GM12801 (cell line): Measurements from ENCODE around the gene ARSD.

Source experiments
- TF ChIP-seq, protein P1 (sequence below): IDR thresholded peaks from one replicate; pipeline ENCODE4 v1.5.1; 2011; ENCODE audit warnings: control low read depth; ENCODE audit not compliant: insufficient read length; ENCODE audit errors: extremely low read depth

ARSD gene

DNA sequence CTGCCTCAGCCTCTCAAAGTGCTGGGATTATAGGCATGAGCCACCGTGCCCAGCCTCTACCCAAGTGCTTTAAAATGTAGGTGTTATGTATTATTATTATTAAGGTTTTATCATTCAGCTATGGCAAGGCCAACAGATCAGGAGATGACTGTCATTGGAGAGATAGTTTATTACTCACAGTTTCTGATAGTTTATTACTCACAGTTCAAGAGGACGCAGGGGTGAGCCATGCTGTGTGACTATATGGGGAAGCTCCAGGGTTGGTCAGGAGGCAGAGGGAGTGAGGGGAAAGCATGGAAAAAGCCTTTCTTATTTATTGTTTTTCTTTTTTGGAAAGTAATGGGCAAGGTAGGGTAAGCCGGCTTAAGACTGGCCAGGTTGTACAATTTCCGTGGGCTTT, 25.4 kb upstream of the ARSD start:
- TF ChIP-seq, protein P1, sequence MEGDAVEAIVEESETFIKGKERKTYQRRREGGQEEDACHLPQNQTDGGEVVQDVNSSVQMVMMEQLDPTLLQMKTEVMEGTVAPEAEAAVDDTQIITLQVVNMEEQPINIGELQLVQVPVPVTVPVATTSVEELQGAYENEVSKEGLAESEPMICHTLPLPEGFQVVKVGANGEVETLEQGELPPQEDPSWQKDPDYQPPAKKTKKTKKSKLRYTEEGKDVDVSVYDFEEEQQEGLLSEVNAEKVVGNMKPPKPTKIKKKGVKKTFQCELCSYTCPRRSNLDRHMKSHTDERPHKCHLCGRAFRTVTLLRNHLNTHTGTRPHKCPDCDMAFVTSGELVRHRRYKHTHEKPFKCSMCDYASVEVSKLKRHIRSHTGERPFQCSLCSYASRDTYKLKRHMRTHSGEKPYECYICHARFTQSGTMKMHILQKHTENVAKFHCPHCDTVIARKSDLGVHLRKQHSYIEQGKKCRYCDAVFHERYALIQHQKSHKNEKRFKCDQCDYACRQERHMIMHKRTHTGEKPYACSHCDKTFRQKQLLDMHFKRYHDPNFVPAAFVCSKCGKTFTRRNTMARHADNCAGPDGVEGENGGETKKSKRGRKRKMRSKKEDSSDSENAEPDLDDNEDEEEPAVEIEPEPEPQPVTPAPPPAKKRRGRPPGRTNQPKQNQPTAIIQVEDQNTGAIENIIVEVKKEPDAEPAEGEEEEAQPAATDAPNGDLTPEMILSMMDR: no peak

DNA sequence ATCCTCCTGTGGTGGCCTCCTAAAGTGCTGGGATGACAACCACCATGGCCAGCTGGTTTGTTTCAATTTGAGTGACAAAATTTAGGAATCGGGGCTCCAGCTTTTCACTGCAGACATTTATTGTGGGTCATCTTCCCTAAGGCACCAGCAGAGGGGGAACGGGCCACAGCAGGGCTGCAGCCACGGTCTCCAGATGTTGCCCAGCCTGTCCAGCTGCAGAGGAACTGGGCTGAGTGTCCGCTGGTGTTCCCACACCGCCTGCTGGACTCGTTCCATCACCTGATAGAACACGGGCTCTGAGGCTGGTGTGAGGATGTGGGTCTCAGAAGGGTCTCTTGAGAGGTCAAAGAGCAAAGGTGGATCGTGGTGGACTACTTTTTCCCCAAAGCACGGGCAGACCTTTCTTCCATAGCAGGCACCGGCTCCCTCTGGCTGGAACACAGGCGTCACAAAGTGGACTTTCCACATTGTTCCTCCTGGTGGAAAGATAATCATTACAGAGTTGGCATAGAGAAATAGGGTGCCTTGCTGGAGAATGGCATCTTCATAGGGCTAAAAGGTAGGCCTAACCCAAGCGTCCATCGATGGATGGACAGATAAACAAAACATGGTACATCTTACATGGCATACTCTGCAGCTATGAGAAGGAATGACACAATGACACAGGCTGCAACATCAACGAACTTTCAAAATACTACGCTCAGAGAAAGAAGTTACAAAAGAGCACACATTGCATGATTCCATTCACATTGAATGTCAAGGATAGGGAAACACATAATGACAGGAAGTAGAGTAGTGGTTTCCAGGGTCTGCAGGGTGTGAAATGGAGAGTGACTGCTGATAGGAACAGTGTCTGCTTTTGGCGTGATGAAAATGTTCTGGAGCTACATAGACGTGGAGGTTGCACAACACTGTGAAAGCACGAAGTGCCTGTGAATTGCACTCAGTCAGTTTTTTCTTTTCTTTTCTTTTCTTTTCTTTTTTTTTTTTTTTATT, 5.9 kb upstream of the ARSD start:
- TF ChIP-seq, protein P1: no peak

DNA sequence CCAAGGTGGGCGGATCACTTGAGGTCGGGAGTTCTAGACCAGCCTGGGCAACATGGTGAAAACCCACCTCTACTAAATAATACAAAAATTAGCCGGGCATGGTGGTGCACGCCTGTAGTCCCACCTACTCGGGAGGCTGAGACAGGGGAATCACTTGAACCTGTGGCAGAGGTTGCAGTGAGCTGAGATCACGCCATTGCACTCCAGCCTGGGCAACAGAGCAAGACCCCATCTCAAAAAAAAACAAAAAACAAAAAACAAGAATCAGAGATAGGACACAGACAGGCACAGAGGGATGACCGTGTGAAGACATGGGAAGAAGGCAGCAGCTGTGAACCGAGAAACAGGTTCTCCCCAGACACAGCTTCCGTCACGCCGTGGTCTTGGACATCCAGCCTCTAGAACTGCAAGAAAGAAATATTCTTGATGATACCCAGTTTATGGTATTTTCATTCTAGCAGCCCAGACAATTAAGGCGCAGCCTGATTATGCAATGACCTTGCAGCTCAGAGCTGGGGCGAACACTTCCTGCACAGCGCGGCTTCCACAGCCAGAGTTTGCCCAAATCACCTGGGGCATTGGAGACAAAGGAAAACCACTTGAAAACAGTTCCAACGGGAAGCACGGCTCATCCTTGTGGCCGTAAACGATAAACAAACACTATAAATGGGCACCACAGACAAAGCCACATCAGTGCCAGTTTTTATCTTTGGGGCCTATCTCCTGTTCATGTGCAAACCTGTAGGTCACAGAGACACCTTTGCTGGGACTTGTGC, 4.2 kb upstream of the ARSD start:
- TF ChIP-seq, protein P1: no peak

DNA sequence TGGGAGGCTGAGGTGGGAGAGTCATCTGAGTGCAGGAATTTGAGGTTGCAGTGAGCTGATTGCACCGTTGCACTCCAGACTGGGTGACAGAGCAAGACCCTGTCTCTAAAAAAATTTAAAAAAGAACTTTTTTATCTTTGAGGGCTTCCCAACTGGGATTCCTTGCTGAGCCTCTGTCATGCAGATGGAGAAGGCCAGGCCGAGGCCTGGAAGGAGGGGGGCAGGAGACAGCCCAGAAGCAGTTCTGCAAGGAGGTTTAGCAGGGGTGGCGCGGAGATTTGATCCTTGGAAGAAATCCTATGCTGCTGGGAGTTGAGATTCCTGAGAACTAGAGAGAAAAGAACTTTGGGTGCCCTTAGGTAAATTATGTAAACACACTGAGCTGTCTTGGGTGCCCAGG, 2.5 kb upstream of the ARSD start:
- TF ChIP-seq, protein P1: no peak

DNA sequence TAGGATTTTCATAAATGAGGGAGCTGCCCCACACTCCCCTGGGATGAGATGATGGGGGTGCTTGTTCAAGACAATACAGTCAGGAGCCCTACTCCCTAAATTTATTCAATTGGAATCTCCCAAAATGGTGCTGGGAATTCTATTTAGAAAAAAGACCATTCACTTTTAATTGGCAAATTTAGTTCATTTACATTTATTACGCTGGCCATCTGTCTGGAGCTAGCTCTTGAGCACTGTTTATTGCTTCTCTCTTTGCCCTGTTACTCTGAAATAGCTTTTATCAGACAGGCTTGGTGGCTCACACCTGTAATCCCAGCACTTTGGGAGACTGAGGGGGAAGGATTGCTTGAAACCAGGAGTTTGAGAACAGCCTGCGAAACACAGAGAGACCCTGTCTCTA, 2.0 kb upstream of the ARSD start:
- TF ChIP-seq, protein P1: no peak

DNA sequence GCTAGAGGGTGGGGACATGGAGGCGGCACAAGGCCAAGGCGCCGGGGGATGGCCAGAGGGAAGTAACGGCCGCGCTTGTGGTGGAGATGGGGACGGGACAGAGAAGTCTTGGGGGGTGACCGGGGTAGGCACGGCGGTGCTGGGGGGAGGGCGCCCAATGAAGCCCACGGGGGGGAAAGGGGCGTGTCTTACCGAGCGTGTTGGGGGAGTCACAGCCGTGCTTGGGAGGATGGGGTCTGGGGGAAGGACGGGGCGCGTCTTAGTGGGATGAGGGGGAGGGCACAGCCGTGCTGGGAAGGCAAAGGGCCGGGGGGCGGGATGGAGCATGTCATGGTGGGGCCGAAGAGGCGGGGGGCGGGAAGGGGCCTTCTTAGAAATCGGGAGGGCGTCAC, 952 bp downstream of the ARSD start:
- TF ChIP-seq, protein P1: no peak

DNA sequence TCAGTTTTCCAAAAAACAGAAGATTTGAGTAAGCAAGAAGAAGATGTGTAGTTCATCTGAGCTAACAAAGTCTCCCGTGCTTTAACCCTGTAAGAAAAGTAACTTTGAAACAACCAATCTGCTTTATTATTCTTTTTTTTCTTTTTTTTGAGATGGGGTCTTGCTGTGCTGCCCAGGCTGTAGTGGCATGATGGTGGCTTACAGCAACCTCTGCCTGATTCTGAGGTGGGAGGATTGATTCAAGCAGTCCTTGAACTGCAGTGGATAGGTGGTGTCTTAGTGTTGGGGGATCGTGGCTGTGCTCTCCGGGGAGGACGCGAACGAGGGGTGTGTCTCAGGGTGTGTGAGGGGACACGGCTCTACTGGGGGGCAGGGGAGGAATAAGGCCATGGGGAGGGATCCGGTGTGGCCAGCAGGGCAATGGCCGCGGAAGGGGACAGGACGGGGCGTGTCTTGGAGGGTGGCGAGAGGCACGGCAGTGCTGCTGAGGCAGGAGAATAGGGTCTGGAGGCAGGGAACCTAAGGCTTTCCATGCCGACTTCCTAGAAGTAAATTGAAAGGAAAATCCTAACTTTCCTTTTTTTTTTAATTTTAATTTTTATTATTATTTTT, 2.4 kb downstream of the ARSD start:
- TF ChIP-seq, protein P1: no peak
